HepG2 (cell line): Measurements from ENCODE around the gene NOS1AP. TPM values are rescaled to one million over a fixed set of nuclear protein-coding genes. Genes with fewer than 3 reads are reported as not detected.

Source experiments
- CBFB ChIP-seq: sonication (generic); formaldehyde crosslinking; IDR thresholded peaks from 2 replicates; pipeline ENCODE4 v1.4.0; 2020; ENCODE audit warnings: missing genetic modification reagents
- ELF4 ChIP-seq: sonication (generic); formaldehyde crosslinking; IDR thresholded peaks from 2 replicates; pipeline ENCODE4 v1.5.0; 2020; ENCODE audit warnings: missing genetic modification reagents, mild to moderate bottlenecking, moderate library complexity, borderline replicate concordance
- HIVEP1 ChIP-seq: sonication (generic); formaldehyde crosslinking; IDR thresholded peaks from 2 replicates; pipeline ENCODE4 v1.4.0; 2020; ENCODE audit warnings: mild to moderate bottlenecking, missing genetic modification reagents
- HNRNPUL1 ChIP-seq: fragments of 200-400 bp; formaldehyde crosslinking; IDR thresholded peaks from 2 replicates; pipeline ENCODE4 v1.6.1; 2017; ENCODE audit warnings: low read depth, mild to moderate bottlenecking, low read length, moderate library complexity
- HOXA7 ChIP-seq: sonication (generic); formaldehyde crosslinking; IDR thresholded peaks from 2 replicates; pipeline ENCODE4 v1.8.1; 2022; ENCODE audit warnings: mild to moderate bottlenecking, missing genetic modification reagents, moderate library complexity
- HOXD1 ChIP-seq: sonication (generic); formaldehyde crosslinking; IDR thresholded peaks from 2 replicates; pipeline ENCODE4 v1.5.0; 2020; ENCODE audit warnings: missing genetic modification reagents
- NFE2L1 ChIP-seq: sonication (generic); formaldehyde crosslinking; IDR thresholded peaks from 2 replicates; pipeline ENCODE4 v1.4.0; 2020; ENCODE audit warnings: missing genetic modification reagents, mild to moderate bottlenecking, borderline replicate concordance
- NKX3-1 ChIP-seq: sonication (generic); formaldehyde crosslinking; IDR thresholded peaks from 2 replicates; pipeline ENCODE4 v1.5.0; 2020; ENCODE audit warnings: missing genetic modification reagents
- ZBTB21 ChIP-seq: sonication (generic); formaldehyde crosslinking; IDR thresholded peaks from 2 replicates; pipeline ENCODE4 v1.4.0; 2020; ENCODE audit warnings: missing genetic modification reagents
- ZBTB7B ChIP-seq: sonication (generic); formaldehyde crosslinking; IDR thresholded peaks from 2 replicates; pipeline ENCODE4 v1.4.0; 2020; ENCODE audit warnings: missing genetic modification reagents
- ZFP36L2 ChIP-seq: sonication (generic); formaldehyde crosslinking; IDR thresholded peaks from 2 replicates; pipeline ENCODE4 v1.4.0; 2020; ENCODE audit warnings: missing genetic modification reagents
- ZKSCAN8 ChIP-seq: IDR thresholded peaks from 2 replicates; pipeline ENCODE4 v1.6.1; 2016; ENCODE audit warnings: borderline replicate concordance, missing genetic modification reagents, missing compliant biosample characterization
- ZNF17 ChIP-seq: sonication (generic); formaldehyde crosslinking; IDR thresholded peaks from 2 replicates; pipeline ENCODE4 v1.5.0; 2020; ENCODE audit warnings: mild to moderate bottlenecking, missing genetic modification reagents
- ZNF446 ChIP-seq: sonication (generic); formaldehyde crosslinking; IDR thresholded peaks from 2 replicates; pipeline ENCODE4 v1.5.0; 2020; ENCODE audit warnings: mild to moderate bottlenecking, missing genetic modification reagents
- ZNF629 ChIP-seq: sonication (generic); formaldehyde crosslinking; conservative IDR thresholded peaks from 2 replicates; pipeline ENCODE4 v1.5.0; 2020; ENCODE audit warnings: missing genetic modification reagents
- ZNF780A ChIP-seq: sonication (generic); formaldehyde crosslinking; IDR thresholded peaks from 2 replicates; pipeline ENCODE4 v1.8.0; 2022; ENCODE audit warnings: mild to moderate bottlenecking, missing genetic modification reagents, moderate library complexity
- ZNF790 ChIP-seq: sonication (generic); formaldehyde crosslinking; IDR thresholded peaks from 2 replicates; pipeline ENCODE4 v1.8.0; 2022; ENCODE audit warnings: missing genetic modification reagents, mild to moderate bottlenecking, borderline replicate concordance
- ZSCAN30 ChIP-seq: sonication (generic); formaldehyde crosslinking; IDR thresholded peaks from 2 replicates; pipeline ENCODE4 v1.5.0; 2020; ENCODE audit warnings: mild to moderate bottlenecking, missing genetic modification reagents
- ZZZ3 ChIP-seq: sonication (generic); formaldehyde crosslinking; IDR thresholded peaks from 2 replicates; pipeline ENCODE4 v1.4.0; 2020; ENCODE audit warnings: missing genetic modification reagents, mild to moderate bottlenecking, borderline replicate concordance
- polyA plus RNA-seq, 8 experiments: library from polyadenylated mRNA; depleted of rRNA in 3 of 8; stranded (reverse) in 7 of 8; unstranded in 1 of 8; fragments of >200 nt; fragmentation: Illumina TruSeq in 4 of 8; extraction: Trizol in 4 of 8; gene quantifications; 2 replicates each; pipeline versions ENCODE4 v1.2.1 to v1.2.3, GENCODE V29; 2011 to 2016; ENCODE audit warnings: low read depth in 4 of 8, missing spikeins in 1 of 8, mixed read lengths in 1 of 8; ENCODE audit not compliant: insufficient read depth in 1 of 8
- total RNA-seq, 5 experiments: library from RNA; depleted of rRNA; stranded (reverse); fragments of >200 nt; fragmentation: Illumina TruSeq; extraction: Trizol; gene quantifications; 2 replicates each; pipeline ENCODE4 v1.2.3, GENCODE V29; 2016; ENCODE audit warnings: low read depth in 1 of 5
- TF ChIP-seq, protein P1 (sequence below): sonication (generic); formaldehyde crosslinking; IDR thresholded peaks from 2 replicates; pipeline ENCODE4 v1.4.0; 2020; ENCODE audit warnings: missing genetic modification reagents
- TF ChIP-seq, protein P2 (sequence below): sonication (generic); IDR thresholded peaks from 2 replicates; pipeline ENCODE4 v1.6.1; 2016; ENCODE audit warnings: low read depth, borderline replicate concordance
- TF ChIP-seq, protein P3 (sequence below): sonication (generic); formaldehyde crosslinking; IDR thresholded peaks from 2 replicates; pipeline ENCODE4 v1.5.0; 2020; ENCODE audit warnings: missing genetic modification reagents
- TF ChIP-seq, protein P4 (sequence below): sonication (generic); formaldehyde crosslinking; IDR thresholded peaks from 2 replicates; pipeline ENCODE4 v1.4.0; 2020; ENCODE audit warnings: missing genetic modification reagents, borderline replicate concordance
- TF ChIP-seq, protein P5 (sequence below): sonication (generic); formaldehyde crosslinking; IDR thresholded peaks from 2 replicates; pipeline ENCODE4 v1.4.0; 2020; ENCODE audit warnings: missing genetic modification reagents, borderline replicate concordance

Gene NOS1AP
- total and polyA plus RNA-seq, 2 of the 13 experiments (the other 11 are each of a cell fraction or from before 2014, with no cell fraction given): 2.0 to 3.3 TPM

DNA sequence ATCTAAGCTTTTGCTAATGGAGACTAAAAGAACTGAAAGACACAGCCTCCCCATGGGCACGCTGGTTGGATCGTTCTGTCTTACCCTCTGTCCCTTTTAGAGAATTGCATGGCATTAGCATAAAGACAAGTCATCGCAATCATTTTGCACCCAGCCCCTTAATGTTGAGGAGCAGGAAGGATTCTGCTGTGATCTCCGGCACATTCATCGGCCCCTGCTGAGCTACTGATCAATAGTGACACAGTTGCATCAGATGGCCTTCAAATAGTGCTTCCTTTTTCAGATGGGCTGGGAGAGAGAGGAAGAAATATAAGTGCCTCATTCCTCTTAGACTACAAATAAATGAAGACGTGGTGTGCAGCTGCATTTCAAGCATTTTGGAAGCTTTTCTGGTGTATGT is 75.4 kb downstream of the NOS1AP start (continued):
- no peak for TF ChIP-seq ZNF790 (CRISPR knock-in tag)
- TF ChIP-seq ZSCAN30 (CRISPR knock-in tag): no peak
- TF ChIP-seq ZNF446: no peak
- no peak for TF ChIP-seq ZBTB21 (CRISPR knock-in tag)
- no peak for TF ChIP-seq ZNF629
- TF ChIP-seq ZBTB7B (CRISPR knock-in tag): no peak
- TF ChIP-seq, protein P1, sequence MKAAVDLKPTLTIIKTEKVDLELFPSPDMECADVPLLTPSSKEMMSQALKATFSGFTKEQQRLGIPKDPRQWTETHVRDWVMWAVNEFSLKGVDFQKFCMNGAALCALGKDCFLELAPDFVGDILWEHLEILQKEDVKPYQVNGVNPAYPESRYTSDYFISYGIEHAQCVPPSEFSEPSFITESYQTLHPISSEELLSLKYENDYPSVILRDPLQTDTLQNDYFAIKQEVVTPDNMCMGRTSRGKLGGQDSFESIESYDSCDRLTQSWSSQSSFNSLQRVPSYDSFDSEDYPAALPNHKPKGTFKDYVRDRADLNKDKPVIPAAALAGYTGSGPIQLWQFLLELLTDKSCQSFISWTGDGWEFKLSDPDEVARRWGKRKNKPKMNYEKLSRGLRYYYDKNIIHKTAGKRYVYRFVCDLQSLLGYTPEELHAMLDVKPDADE (CRISPR knock-in tag): no peak
- no peak for TF ChIP-seq HOXD1 (CRISPR knock-in tag)
- no peak for TF ChIP-seq HNRNPUL1
- TF ChIP-seq, protein P2, sequence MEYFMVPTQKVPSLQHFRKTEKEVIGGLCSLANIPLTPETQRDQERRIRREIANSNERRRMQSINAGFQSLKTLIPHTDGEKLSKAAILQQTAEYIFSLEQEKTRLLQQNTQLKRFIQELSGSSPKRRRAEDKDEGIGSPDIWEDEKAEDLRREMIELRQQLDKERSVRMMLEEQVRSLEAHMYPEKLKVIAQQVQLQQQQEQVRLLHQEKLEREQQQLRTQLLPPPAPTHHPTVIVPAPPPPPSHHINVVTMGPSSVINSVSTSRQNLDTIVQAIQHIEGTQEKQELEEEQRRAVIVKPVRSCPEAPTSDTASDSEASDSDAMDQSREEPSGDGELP: no peak
- TF ChIP-seq ZFP36L2 (CRISPR knock-in tag): no peak
- TF ChIP-seq ZNF780A (CRISPR knock-in tag): no peak
- TF ChIP-seq, protein P3, sequence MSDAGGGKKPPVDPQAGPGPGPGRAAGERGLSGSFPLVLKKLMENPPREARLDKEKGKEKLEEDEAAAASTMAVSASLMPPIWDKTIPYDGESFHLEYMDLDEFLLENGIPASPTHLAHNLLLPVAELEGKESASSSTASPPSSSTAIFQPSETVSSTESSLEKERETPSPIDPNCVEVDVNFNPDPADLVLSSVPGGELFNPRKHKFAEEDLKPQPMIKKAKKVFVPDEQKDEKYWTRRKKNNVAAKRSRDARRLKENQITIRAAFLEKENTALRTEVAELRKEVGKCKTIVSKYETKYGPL: no peak
- no peak for TF ChIP-seq NFE2L1
- TF ChIP-seq ZNF17 (CRISPR knock-in tag): no peak
- TF ChIP-seq, protein P4, sequence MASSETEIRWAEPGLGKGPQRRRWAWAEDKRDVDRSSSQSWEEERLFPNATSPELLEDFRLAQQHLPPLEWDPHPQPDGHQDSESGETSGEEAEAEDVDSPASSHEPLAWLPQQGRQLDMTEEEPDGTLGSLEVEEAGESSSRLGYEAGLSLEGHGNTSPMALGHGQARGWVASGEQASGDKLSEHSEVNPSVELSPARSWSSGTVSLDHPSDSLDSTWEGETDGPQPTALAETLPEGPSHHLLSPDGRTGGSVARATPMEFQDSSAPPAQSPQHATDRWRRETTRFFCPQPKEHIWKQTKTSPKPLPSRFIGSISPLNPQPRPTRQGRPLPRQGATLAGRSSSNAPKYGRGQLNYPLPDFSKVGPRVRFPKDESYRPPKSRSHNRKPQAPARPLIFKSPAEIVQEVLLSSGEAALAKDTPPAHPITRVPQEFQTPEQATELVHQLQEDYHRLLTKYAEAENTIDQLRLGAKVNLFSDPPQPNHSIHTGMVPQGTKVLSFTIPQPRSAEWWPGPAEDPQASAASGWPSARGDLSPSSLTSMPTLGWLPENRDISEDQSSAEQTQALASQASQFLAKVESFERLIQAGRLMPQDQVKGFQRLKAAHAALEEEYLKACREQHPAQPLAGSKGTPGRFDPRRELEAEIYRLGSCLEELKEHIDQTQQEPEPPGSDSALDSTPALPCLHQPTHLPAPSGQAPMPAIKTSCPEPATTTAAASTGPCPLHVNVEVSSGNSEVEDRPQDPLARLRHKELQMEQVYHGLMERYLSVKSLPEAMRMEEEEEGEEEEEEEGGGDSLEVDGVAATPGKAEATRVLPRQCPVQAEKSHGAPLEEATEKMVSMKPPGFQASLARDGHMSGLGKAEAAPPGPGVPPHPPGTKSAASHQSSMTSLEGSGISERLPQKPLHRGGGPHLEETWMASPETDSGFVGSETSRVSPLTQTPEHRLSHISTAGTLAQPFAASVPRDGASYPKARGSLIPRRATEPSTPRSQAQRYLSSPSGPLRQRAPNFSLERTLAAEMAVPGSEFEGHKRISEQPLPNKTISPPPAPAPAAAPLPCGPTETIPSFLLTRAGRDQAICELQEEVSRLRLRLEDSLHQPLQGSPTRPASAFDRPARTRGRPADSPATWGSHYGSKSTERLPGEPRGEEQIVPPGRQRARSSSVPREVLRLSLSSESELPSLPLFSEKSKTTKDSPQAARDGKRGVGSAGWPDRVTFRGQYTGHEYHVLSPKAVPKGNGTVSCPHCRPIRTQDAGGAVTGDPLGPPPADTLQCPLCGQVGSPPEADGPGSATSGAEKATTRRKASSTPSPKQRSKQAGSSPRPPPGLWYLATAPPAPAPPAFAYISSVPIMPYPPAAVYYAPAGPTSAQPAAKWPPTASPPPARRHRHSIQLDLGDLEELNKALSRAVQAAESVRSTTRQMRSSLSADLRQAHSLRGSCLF (CRISPR knock-in tag): no peak
- no peak for TF ChIP-seq ZZZ3 (CRISPR knock-in tag)
- no peak for TF ChIP-seq HOXA7
- TF ChIP-seq HIVEP1: no peak
- no peak for TF ChIP-seq ELF4 (CRISPR knock-in tag)
- no peak for TF ChIP-seq CBFB (CRISPR knock-in tag)
- TF ChIP-seq NKX3-1: no peak
- TF ChIP-seq, protein P5, sequence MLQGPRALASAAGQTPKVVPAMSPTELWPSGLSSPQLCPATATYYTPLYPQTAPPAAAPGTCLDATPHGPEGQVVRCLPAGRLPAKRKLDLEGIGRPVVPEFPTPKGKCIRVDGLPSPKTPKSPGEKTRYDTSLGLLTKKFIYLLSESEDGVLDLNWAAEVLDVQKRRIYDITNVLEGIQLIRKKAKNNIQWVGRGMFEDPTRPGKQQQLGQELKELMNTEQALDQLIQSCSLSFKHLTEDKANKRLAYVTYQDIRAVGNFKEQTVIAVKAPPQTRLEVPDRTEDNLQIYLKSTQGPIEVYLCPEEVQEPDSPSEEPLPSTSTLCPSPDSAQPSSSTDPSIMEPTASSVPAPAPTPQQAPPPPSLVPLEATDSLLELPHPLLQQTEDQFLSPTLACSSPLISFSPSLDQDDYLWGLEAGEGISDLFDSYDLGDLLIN (CRISPR knock-in tag): no peak
- TF ChIP-seq ZKSCAN8: no peak
